Measurements from ENCODE around the gene SRPX. TPM values are rescaled to one million over a fixed set of nuclear protein-coding genes. Genes with fewer than 3 reads are reported as not detected.

SRPX gene
- total RNA-seq, 1 experiment from 2014 or later, result 6.2 TPM

GRCh38 chrX:38110231-38110630 is 110.4 kb downstream of the SRPX start:
- DNase-seq, result no peak
- no peak overlapping the region for H3K4me3 ChIP-seq
- no peaks in the 10 kb centered on the region for H3K36me3 ChIP-seq
- no peaks in the 10 kb centered on the region for H3K9me3 ChIP-seq
- no peaks in the 10 kb centered on the region for H3K27me3 ChIP-seq

GRCh38 chrX:38109042-38109898 is 111.4 kb downstream of the SRPX start:
- Histone ChIP-seq H3K9me3 (no peaks in the 10 kb centered on the region), H3K4me3 (no peak overlapping the region), H3K36me3 (no peaks in the 10 kb centered on the region), H3K27me3 (no peaks in the 10 kb centered on the region)
- DNase-seq, result no peak

GRCh38 chrX:38108364-38108763 is 112.3 kb downstream of the SRPX start:
- Histone ChIP-seq H3K27me3 (no peaks in the 10 kb centered on the region), H3K36me3 (no peaks in the 10 kb centered on the region), H3K9me3 (no peaks in the 10 kb centered on the region), H3K4me3 (no peak overlapping the region)
- DNase-seq, result no peak

- Histone ChIP-seq H3K4me3 (no peak overlapping the region), H3K27me3 (no peaks in the 10 kb centered on the region), H3K36me3 (no peaks in the 10 kb centered on the region), H3K9me3 (no peaks in the 10 kb centered on the region)
- no peak for DNase-seq
Observed at GRCh38 chrX:38106991-38107655, 113.5 kb downstream of the SRPX start.

- no peak for DNase-seq
Observed at GRCh38 chrX:38105216-38105725, 115.4 kb downstream of the SRPX start.

DNA sequence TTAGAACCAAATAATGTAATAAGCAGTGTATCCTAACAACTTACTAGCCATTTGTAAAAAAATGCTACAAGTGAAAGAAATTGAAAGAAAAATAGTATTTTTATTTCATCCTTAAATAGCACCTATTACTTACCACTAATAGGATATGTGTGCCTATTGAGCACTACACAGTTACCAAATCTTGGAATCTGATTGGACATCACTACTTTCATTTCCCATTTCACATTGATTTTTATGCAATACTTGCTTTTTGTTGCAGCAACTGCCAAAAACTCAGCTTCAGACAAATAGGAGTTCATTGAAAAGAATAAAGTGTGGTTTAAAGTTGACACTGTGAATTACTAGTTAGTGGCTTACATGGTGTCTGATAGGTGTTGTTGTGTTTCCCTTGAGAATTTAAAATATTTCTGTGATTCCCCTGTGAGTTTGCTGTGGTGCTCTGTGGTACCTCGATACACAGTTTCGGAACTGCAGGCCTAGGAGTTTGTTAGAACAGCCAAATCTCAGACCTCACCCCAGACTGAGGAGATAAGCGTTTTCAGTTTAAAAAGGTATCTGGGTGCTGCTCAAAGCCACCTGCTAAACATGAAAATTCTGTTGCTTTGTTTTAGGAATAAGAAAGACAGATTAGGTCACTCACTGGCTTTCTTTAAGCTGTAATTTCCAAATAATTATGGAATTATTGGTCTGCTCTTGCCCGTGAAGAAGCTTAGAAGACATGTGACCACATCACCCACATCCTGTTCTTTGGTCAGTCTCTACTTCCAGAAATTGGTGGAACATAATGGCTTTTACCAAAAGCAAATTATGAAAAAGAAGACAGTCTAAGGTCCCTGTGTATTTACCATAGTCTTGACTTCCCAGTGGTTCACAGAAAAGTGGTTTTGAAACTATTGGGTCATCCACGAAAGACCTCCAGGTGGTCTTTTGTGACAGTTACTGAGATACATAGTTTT is 116.5 kb downstream of the SRPX start:
- Histone ChIP-seq H3K9me3 (no peaks in the 10 kb centered on the region), H3K4me3 (no peak overlapping the region)

More at GRCh38 chrX:38105216-38105725, 115.4 kb downstream of the SRPX start:
- no peaks in the 10 kb centered on the region for H3K36me3 ChIP-seq
- no peaks in the 10 kb centered on the region for H3K9me3 ChIP-seq
- no peaks in the 10 kb centered on the region for H3K27me3 ChIP-seq
- H3K4me3 ChIP-seq, result no peak overlapping the region

DNA sequence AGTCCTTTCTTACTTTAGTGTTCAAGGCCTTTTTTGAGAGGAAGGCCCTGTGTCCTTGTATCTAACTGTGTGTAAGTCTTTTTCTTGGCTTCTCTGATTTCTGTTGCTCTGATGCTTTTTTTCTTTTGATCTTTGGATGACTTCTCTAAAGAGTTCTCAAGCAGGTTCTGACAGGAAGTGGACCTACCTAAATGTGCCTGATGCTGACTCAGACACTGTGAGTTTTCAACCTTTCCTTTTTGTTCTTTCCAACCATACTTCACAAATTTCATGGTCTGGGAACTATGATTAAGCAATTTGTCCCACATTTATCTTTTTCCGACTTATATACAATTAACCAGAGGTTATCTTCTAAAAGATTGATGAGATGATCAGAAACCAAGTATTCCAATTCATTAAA is 117.8 kb downstream of the SRPX start:
- Histone ChIP-seq H3K27me3 (no peaks in the 10 kb centered on the region), H3K9me3 (no peaks in the 10 kb centered on the region), H3K4me3 (no peak overlapping the region), H3K36me3 (no peaks in the 10 kb centered on the region)
- DNase-seq, result no peak

More for the DNA sequence above, 116.5 kb downstream of the SRPX start:
- Histone ChIP-seq H3K36me3 (no peaks in the 10 kb centered on the region), H3K27me3 (no peaks in the 10 kb centered on the region)
- no peak for DNase-seq

GRCh38 chrX:38102240-38102639 is 118.4 kb downstream of the SRPX start:
- no peaks in the 10 kb centered on the region for H3K27me3 ChIP-seq
- DNase-seq, result no peak
- no peaks in the 10 kb centered on the region for H3K36me3 ChIP-seq
- no peaks in the 10 kb centered on the region for H3K9me3 ChIP-seq
- no peak overlapping the region for H3K4me3 ChIP-seq

GRCh38 chrX:38099688-38100087 is 121.0 kb downstream of the SRPX start:
- H3K4me3 ChIP-seq, result no peak overlapping the region
- no peaks in the 10 kb centered on the region for H3K27me3 ChIP-seq
- no peak for DNase-seq
- H3K9me3 ChIP-seq, result no peaks in the 10 kb centered on the region
- no peaks in the 10 kb centered on the region for H3K36me3 ChIP-seq

Other genes starting within 250 kb of the SRPX start
- gene SYTL5, start 214.3 kb downstream of the SRPX start, total RNA-seq (2014; rRNA removed; shearing (Covaris generic); ENCODE audit: low replicate concordance), result not detected in 2 replicates
- 6.8 and 7.1 TPM in 2 replicates for gene RPGR, start 106.6 kb upstream of the SRPX start, total RNA-seq (2014; rRNA removed; shearing (Covaris generic); ENCODE audit: low replicate concordance)
- not detected in 2 replicates for gene OTC, start 131.7 kb upstream of the SRPX start, total RNA-seq (2014; rRNA removed; shearing (Covaris generic); ENCODE audit: low replicate concordance)